NAMALWA (cell line): ENCODE data around the gene CAMK2A.

Experiments
- DNase-seq: peaks from one replicate; pipeline ENCODE4 v3.0.0-alpha.2; 2015; ENCODE audit warnings: low spot score

The CAMK2A gene

GRCh38 chr5:150299571-150300327 is 10.2 kb upstream of the CAMK2A start:
- DNase-seq: no peak

- no peak for DNase-seq
Measured at GRCh38 chr5:150298701-150299451, 9.3 kb upstream of the CAMK2A start.

DNA sequence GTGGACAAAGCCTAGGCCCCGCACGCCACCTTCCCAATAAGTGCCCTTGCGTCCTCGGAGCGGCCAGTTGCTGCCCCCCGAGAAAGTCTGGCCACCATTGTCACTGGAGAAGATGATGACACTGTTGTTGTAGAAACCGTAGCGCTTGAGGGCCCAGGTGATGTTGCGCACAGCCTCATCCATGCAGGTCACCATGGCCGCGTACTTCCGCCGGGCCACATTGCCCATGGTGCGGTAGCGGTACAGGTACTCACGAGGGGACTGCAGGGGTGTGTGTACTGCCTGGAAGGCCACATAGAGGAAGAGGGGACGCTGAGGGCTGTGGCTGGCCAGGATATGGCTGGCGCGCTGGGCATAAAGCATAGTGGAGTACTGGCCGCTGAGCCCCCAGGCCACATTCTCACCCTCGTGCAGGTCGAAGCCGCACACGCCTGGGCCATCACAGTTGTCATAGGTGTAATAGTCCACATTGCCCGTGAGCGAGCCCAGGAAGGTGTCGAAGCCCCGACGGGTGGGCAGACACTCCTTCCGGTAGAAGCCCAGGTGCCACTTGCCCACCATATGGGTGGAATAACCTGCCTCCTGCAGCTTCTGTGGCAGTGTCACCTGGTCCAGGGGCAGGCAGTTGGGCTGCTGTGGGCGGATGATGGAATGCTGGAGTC is 8.5 kb upstream of the CAMK2A start:
- no peak for DNase-seq

- DNase-seq: no peak
Measured at GRCh38 chr5:150297236-150297890, 7.8 kb upstream of the CAMK2A start.

DNA sequence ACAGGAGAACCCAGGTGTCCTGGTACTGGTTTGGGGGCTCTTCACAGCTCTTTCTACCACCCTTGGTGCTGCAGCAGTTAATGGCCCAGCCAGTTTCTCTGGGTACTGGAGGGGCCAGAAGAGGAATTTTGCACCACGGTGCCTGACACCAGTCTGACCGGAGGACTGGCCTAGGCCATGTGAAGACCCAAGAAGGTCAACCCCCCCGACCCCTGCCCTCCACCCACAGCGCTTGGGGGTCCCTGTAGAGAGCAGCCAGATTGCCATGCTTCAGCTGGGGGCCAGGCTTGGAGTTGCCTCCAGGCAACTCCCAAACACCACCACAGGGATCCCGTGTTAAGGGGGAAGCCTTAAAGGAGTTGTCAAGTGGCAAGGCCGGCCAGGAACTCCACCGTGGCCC is 6.9 kb upstream of the CAMK2A start:
- no peak for DNase-seq

DNA sequence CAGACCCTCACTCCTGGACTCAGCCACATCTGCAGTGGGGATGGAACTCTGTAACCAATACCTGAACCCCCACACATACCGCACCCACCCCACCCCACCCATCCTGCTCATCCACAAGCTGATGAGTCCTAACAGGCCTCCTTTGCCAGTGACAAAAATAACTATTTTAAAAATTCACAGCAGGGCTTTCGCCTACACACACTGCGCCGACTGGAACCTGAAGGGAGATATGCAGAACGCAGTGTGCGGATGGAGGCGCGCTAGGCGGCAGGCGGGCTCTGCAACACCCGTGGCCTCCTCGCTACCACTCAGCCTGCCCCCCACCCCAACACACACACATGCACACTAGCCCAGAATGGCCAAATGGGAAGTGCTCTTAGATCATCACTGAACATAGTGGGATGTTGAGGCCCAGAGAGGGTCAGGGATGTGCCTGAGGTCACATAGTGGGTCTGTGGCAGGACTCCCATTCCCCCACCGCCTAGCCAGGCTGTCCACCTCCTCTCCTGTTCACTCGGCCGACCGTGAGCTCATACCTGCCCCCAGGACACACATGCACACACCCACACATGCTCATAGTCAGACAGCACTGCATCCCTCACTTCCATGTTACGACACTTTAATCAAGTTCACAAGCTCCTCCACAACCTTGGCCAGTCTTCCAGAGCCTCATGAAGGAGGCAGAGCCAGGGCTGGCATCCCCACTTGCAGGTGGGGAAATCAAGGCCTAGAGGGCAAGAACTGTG is 6.3 kb upstream of the CAMK2A start:
- DNase-seq: no peak

GRCh38 chr5:150295172-150295634 is 5.6 kb upstream of the CAMK2A start:
- no peak for DNase-seq

DNA sequence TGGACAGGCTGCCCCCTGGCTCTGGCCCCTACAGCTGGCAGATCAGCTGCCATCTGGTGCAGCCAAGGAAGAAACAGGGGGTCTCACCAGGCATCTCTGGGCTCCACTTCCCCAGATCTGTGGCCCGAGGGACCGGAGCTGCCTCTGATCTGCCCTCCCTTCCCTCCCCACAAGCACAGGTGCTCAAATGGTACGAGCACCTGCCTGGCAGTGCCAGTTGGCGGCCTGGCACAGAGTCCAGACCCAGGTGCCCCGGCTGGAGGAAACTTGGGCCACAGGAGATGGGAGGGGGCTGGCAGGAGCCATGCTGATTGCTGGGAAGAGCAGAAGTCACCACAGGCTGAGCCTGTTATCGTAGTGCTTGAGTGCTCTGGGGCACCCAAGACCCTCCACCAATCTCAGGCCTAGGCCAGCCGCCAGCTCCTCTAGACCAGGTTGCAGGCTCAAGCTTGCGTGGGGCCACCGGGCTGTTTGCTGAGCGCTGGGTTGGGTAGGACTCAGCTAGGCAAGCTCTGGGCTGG is 5.0 kb upstream of the CAMK2A start:
- DNase-seq: no peak

- no peak for DNase-seq
Measured at GRCh38 chr5:150293091-150293941, 3.7 kb upstream of the CAMK2A start.

- DNase-seq: no peak
Measured at GRCh38 chr5:150291388-150292385, 2.1 kb upstream of the CAMK2A start.

DNA sequence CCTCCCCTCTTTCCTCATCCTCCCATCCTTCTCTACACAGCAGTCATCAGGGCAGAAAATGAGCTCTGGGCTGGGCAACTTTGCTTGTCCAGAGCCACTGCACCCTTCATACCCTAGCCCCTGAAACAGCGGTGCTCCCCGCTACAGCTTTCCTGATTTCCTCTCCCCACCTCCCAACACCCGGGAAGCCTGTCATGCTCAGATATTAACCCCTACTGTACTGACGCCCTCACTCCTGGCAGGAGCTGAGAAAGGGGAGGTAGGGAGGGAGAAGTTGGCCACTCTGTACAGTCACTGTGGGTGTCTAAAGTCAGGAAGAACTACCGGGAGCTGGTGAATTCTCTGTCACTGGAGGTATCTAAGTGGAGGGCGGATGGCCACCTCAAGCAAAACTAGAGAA is 782 bp downstream of the CAMK2A start:
- DNase-seq: no peak

- no peak for DNase-seq
Measured at GRCh38 chr5:150288361-150288760, 1.2 kb downstream of the CAMK2A start.

- peak; percentile 59 for DNase-seq
Measured at GRCh38 chr5:150286820-150287219, 2.8 kb downstream of the CAMK2A start.

DNA sequence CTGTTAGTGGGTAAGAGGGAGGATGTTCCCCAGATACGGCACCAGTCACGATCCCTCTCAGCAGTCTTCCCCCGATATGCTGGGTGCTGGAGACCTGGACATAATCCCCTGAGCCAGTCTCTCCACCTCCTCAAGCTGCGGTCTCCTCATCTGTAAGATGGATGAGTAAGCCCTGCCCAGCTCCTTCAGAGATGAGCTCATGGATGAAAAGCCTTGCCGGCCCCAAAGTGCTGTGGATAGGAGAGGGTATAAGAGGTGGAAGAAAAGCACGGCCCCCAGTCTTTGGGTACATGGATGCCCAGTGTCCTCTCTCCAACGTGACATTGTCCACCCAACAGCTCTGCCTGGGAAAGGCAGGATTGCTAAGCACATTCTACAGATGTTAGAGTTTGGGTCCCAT is 4.5 kb downstream of the CAMK2A start:
- DNase-seq: no peak

GRCh38 chr5:150284311-150284710 is 5.3 kb downstream of the CAMK2A start:
- no peak for DNase-seq

DNA sequence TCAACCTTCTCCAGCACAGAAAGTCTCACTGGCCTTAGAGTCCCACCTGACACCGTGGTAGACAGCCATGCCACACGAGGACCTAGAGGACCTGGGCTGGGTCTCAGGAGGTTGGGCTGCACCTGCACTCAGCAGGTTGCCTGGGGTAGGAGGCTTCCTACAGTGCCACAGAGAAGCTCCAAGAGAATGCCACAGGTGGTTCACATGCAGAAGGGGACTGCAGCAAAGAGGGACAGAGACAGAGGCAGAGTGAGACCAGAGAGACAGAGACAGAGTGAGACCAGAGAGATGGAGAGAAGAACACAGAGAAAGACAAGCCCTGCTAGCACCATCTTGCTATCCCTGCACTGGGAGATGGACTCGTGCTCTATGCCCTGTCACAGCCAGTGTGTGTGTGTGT is 5.7 kb downstream of the CAMK2A start:
- DNase-seq: no peak

GRCh38 chr5:150281987-150282386 is 7.6 kb downstream of the CAMK2A start:
- DNase-seq: no peak

GRCh38 chr5:150279330-150280020 is 10.1 kb downstream of the CAMK2A start:
- no peak for DNase-seq

GRCh38 chr5:150278916-150279315 is 10.7 kb downstream of the CAMK2A start:
- DNase-seq: no peak
